DND-41 (cell line): Measurements from ENCODE around the gene PTPRN2.

Experiments
- ATAC-seq: fragments of 200-7000 bp; cut with Tn5 transposase; 3 replicates; pipeline ENCODE4 v1.9.1; 2021; ENCODE audit warnings: low read depth; ENCODE audit not compliant: insufficient read depth
- DNase-seq: peaks from one replicate; pipeline ENCODE4 v3.0.0-alpha.2; 2020
- H2AFZ ChIP-seq: 2 replicates; pipeline ENCODE4 v1.6.0; 2012; ENCODE audit warnings: low read depth, low read length
- H3K27ac ChIP-seq: 2 replicates; pipeline ENCODE4 v1.5.1; 2012; ENCODE audit warnings: low read length, inconsistent platforms
- H3K27me3 ChIP-seq: fragments of 200-600 bp; sonication (generic); 2 replicates; pipeline ENCODE4 v1.6.0; 2012; ENCODE audit warnings: low read length, mild to moderate bottlenecking, inconsistent platforms; ENCODE audit not compliant: insufficient read depth, poor library complexity
- H3K36me3 ChIP-seq: 2 replicates; pipeline ENCODE4 v1.5.1; 2012; ENCODE audit warnings: low read length, inconsistent platforms; ENCODE audit not compliant: insufficient read depth
- H3K4me1 ChIP-seq: 2 replicates; pipeline ENCODE4 v1.5.1; 2012; ENCODE audit warnings: mild to moderate bottlenecking, low read length; ENCODE audit not compliant: insufficient read depth
- H3K4me2 ChIP-seq: 2 replicates; pipeline ENCODE4 v1.6.0; 2012; ENCODE audit warnings: mild to moderate bottlenecking, moderate library complexity, low read length, inconsistent platforms; ENCODE audit not compliant: insufficient read depth
- H3K4me3 ChIP-seq, 2 experiments: fragments of 200-600 bp in 1 of 2; shearing (Covaris generic) in 1 of 2; 2 replicates each; pipeline ENCODE4 v1.5.1; 2012 to 2016; ENCODE audit warnings: inconsistent platforms in 2 of 2, low read length in 2 of 2, mild to moderate bottlenecking in 2 of 2, low read depth in 1 of 2, moderate library complexity in 1 of 2
- H3K79me2 ChIP-seq: 2 replicates; pipeline ENCODE4 v1.6.0; 2012; ENCODE audit warnings: low read length, inconsistent platforms; ENCODE audit not compliant: insufficient read depth
- H3K9ac ChIP-seq: 2 replicates; pipeline ENCODE4 v1.6.0; 2012; ENCODE audit warnings: low read depth, mild to moderate bottlenecking, inconsistent platforms, low read length, moderate library complexity
- H3K9me3 ChIP-seq: 2 replicates; pipeline ENCODE4 v1.5.1; 2012; ENCODE audit warnings: low read length, moderate library complexity, mild to moderate bottlenecking, inconsistent platforms; ENCODE audit not compliant: insufficient read depth, severe bottlenecking
- H4K20me1 ChIP-seq: 2 replicates; pipeline ENCODE4 v1.6.0; 2012; ENCODE audit warnings: low read length; ENCODE audit not compliant: insufficient read depth
- EZH2 ChIP-seq: IDR thresholded peaks from 3 replicates; pipeline ENCODE4 v1.6.1; 2012; ENCODE audit warnings: borderline replicate concordance, low read depth, mild to moderate bottlenecking, moderate library complexity, low read length, inconsistent platforms; ENCODE audit not compliant: severe bottlenecking
- TF ChIP-seq, protein P1 (sequence below): IDR thresholded peaks from 2 replicates; pipeline ENCODE4 v1.5.1; 2012; ENCODE audit warnings: borderline replicate concordance, low read length, moderate library complexity, mild to moderate bottlenecking; ENCODE audit not compliant: poor library complexity, severe bottlenecking; ENCODE audit errors: extremely low read depth

Gene PTPRN2

DNA sequence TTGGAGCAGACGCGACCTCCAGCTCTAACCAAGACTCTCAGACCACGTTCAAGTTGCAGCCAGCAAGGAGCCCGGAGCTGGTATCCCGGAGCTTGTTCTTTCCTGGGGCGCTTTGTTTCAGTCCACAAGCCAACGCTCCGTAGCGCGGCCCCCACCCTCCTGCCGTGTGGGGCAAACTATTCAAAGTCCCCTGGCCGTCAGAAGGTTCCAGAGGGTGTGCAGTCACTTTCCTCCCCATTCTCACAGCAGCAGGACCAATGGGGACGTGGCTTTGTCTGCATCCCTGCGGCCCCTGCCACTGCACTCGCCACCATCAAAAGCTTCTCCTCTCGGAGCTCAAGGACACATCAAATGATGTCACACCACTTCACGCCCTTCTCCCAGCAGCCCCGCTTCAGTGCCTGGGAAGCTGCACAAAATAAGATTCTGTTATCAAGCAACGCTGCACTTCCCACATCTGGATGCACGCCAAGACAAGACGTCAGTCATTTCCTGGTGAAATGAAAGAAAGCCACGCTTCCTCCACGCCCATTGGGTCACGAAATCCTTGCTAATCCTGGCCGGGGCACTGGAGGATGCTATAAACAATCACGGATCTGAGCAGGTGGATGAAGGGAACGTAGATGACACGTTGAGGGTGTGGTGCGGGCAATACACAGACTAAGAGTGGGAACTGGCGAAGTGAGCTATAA, 348.2 kb downstream of the PTPRN2 start:
- Histone ChIP-seq H3K4me3 (no peak overlapping the region), H3K79me2 (no peaks in the 10 kb centered on the region), H3K27ac (no peak overlapping the region), H3K9me3 (no peaks in the 10 kb centered on the region), H3K27me3 (no peaks in the 10 kb centered on the region), H2AFZ (no peak overlapping the region), H3K9ac (no peak overlapping the region), H4K20me1 (no peaks in the 10 kb centered on the region), H3K4me1 (no peaks in the 10 kb centered on the region), H3K4me2 (no peak overlapping the region), H3K36me3 (no peaks in the 10 kb centered on the region)
- TF ChIP-seq EZH2: no peak
- TF ChIP-seq, protein P1, sequence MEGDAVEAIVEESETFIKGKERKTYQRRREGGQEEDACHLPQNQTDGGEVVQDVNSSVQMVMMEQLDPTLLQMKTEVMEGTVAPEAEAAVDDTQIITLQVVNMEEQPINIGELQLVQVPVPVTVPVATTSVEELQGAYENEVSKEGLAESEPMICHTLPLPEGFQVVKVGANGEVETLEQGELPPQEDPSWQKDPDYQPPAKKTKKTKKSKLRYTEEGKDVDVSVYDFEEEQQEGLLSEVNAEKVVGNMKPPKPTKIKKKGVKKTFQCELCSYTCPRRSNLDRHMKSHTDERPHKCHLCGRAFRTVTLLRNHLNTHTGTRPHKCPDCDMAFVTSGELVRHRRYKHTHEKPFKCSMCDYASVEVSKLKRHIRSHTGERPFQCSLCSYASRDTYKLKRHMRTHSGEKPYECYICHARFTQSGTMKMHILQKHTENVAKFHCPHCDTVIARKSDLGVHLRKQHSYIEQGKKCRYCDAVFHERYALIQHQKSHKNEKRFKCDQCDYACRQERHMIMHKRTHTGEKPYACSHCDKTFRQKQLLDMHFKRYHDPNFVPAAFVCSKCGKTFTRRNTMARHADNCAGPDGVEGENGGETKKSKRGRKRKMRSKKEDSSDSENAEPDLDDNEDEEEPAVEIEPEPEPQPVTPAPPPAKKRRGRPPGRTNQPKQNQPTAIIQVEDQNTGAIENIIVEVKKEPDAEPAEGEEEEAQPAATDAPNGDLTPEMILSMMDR: no peak
- ATAC-seq (no peak), DNase-seq (no peak)

- ATAC-seq: no peak
- Histone ChIP-seq H3K4me1 (no peaks in the 10 kb centered on the region), H3K4me2 (no peak overlapping the region), H3K4me3 (no peak overlapping the region), H3K9ac (no peak overlapping the region), H3K79me2 (no peaks in the 10 kb centered on the region), H3K36me3 (no peaks in the 10 kb centered on the region), H3K27ac (no peak overlapping the region), H3K27me3 (no peaks in the 10 kb centered on the region), H3K9me3 (no peaks in the 10 kb centered on the region), H4K20me1 (no peaks in the 10 kb centered on the region), H2AFZ (no peak overlapping the region)
- DNase-seq: no peak
- no peak for TF ChIP-seq EZH2
- TF ChIP-seq, protein P1: no peak
Measured at GRCh38 chr7:158238616-158239289, 348.9 kb downstream of the PTPRN2 start.

- Histone ChIP-seq H3K27ac (no peak overlapping the region), H3K9ac (no peak overlapping the region), H3K4me2 (no peak overlapping the region), H3K27me3 (no peaks in the 10 kb centered on the region), H3K36me3 (no peaks in the 10 kb centered on the region), H3K4me1 (no peaks in the 10 kb centered on the region), H2AFZ (no peak overlapping the region), H3K9me3 (no peaks in the 10 kb centered on the region), H3K4me3 (no peak overlapping the region), H4K20me1 (no peaks in the 10 kb centered on the region), H3K79me2 (no peaks in the 10 kb centered on the region)
- DNase-seq: no peak
- TF ChIP-seq EZH2: no peak
- TF ChIP-seq, protein P1: no peak
- no peak for ATAC-seq
Measured at GRCh38 chr7:158237672-158238335, 349.8 kb downstream of the PTPRN2 start.
